GM19035 (cell line): Measurements from ENCODE around the gene COX19.
"Not testable (repeated sequence)": the region's sequence is repeated elsewhere in the genome, so short reads cannot be mapped to it uniquely, and the experiment has no call there.

ENCODE experiments used
- ATAC-seq: cut with Tn5 transposase; IDR thresholded peaks from one replicate; pipeline ENCODE4 v1.9.1; 2021; ENCODE audit not compliant: unreplicated experiment

The COX19 gene

GRCh38 chr7:1011297-1012003 lies 36.1 kb upstream of the COX19 start:
- no peak for ATAC-seq

DNA sequence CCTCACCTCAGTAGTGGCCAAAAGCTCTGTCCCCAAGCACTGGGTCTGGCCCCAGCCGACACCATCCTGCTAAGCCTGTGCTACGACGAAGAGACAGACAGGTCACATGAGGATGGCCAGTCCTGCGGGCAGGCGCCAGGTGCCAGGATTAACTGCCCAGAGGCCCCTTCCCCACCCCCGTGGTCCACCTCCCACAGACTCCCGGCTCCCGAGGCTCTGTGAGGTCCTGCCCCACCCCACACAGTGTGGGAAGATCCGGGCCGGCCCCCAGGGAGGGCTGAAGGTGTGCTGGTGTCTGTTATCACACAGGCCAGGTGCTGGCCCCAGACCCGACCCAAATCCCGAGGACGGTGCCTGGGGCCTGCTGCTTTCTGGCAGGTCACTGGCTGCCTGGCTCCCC lies 34.9 kb upstream of the COX19 start:
- ATAC-seq: no peak

- ATAC-seq: no peak
These were observed 34.4 kb upstream of the COX19 start for GRCh38 chr7:1009747-1010146.

- no peak for ATAC-seq
These were observed 33.5 kb upstream of the COX19 start for GRCh38 chr7:1008733-1009363.

DNA sequence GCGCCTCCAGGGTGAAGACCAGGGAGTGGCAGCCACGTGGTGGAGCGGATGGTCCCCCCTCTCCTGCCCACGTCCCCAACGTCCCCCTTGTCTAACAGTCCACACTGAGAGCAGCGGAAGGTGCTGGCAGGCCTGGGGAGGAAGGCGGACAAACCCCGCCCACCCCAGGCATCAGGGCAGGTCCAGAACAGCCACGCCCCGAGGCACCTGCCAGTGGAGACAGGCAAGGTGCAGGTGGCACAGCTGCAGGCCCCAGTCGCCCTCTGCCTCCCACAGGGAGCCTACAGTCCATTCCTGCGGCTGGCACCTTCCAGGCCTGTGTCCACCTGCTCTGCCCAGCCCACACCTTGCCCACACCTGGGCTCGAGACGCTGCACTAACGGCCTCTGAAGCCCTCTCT lies 32.6 kb upstream of the COX19 start:
- ATAC-seq: no peak

- no peak for ATAC-seq
These were observed 30.0 kb upstream of the COX19 start for GRCh38 chr7:1005303-1005702.

- no peak for ATAC-seq
These were observed 28.9 kb upstream of the COX19 start for GRCh38 chr7:1004018-1004852.

- ATAC-seq: not testable (repeated sequence)
These were observed 27.1 kb upstream of the COX19 start for GRCh38 chr7:1002445-1002844.

- ATAC-seq: not testable (repeated sequence)
These were observed 26.7 kb upstream of the COX19 start for GRCh38 chr7:1002026-1002425.

- not testable (repeated sequence) for ATAC-seq
These were observed 25.9 kb upstream of the COX19 start for GRCh38 chr7:1001069-1001770.

DNA sequence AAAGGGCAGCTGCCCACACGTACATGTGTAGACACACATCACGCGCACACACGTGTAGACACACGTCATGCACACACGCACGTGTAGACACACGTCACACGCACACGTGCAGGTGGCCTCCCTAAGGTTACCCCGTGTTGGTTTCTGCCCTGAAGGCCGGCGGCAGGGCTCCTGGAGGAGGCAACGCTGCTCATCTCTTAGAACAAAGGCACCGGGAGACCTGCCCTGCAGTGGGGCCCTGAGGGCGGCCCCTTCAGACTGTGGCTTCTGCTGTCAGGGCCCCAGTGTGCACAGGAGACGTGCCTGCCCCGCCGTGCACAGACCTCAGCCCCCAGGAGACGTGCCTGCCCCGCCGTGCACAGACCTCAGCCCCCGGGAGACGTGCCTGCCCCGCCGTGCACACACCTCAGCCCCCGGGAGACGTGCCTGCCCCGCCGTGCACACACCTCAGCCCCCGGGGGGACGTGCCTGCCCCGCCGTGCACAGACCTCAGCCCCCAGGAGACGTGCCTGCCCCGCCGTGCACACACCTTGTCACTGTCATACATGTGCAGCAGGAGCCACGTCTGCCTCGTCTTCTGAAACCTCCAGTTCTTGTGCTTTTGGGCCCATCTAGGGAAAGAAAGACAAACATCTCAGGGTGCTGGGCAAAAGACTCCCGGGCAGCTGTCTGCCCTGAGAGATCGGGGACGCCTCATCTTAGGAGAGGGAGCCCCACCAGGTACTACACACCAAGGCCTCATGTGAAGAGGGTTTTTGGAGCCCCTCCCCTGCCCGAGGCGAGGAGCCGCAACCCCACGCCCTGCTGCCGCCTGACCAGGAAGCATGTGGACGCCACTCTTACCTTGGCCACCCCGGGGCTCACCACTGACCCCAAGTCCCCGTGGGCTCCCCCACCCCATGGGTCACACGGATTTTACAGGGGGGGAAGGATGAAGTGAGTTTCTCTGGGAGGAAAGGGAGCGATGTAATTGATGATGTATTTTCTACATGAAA lies 24.9 kb upstream of the COX19 start:
- ATAC-seq: no peak

DNA sequence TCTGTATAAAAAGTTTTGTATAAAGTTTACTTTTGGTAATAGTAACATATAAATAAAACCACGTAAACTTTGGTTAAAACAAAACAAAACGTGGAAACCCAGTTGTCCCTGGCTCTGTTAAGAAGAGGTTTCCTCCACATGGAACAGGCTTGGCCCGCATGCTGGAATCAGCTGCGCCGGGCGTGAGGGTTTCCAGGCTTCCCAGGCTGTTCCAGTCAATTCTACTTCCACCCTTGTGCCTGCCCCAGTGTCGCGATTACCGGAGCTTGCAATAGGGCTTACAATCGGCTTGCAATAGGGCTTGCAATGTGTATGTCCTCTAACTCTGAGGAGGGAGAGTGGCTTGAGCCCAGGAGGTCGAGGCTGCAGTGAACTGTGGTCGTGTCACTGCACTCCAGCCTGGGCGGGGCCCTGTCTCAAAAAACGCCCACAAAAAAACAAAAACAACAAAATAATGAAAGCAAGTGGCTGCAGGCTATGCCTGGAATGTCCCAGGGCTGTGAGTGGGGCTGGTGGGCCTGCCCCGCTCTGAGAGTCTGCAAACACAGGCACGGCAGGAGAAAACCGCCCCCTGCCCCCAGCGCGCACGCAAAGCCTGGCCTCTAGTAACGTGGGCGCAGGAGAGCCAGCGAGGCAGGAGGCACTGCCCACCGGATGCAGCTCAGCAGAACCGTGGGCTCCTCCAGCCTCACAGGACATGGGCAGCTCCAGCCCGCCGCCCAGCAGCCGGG lies 24.0 kb upstream of the COX19 start:
- ATAC-seq: no peak

DNA sequence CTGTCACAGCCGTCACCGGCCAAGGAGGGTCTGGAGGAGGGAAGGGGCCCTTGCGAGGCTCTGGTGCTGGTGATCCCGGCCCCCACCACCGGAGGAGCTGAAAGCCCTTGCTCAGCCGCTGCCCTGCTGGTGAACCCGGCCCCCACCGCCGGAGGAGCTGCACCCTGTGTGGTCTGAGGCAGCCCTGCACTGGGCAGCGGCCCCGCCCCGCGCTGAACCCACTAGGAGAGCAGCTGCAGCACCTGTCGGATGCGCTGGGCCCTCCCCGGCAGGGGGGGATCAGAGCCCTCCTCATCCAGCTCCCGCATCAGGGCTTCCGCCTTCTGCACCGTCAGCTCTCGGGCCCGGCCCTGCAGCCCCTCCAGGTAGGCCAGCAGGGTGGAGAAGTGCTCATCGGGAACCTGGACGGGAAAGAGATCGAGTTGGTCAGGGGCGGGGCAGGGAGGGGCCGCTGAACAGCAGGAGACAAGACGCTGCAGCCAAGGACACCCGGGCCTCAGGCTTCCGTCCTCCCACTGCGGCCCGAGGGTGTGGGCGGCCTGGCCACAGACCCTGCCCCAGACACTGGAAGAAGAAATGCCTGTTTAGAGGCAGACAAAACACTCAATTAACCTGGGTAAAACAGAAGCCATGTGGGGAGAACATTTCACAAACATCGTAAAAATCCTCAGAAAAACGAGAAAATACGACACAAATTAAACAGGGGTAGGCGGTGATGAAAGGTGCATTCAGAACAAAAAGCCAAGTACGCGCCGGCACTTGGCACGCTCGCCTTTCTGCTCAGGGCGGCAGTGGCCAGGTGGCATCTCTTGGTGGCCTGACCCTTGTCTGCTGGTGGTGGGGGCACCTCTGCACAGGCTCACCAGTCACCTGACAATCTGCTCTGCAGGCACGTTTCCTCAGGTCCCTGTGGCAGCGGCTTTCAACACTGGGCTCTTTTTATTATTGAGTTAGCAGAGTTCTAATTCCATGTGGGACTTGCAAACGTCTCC lies 22.4 kb upstream of the COX19 start:
- ATAC-seq: no peak

DNA sequence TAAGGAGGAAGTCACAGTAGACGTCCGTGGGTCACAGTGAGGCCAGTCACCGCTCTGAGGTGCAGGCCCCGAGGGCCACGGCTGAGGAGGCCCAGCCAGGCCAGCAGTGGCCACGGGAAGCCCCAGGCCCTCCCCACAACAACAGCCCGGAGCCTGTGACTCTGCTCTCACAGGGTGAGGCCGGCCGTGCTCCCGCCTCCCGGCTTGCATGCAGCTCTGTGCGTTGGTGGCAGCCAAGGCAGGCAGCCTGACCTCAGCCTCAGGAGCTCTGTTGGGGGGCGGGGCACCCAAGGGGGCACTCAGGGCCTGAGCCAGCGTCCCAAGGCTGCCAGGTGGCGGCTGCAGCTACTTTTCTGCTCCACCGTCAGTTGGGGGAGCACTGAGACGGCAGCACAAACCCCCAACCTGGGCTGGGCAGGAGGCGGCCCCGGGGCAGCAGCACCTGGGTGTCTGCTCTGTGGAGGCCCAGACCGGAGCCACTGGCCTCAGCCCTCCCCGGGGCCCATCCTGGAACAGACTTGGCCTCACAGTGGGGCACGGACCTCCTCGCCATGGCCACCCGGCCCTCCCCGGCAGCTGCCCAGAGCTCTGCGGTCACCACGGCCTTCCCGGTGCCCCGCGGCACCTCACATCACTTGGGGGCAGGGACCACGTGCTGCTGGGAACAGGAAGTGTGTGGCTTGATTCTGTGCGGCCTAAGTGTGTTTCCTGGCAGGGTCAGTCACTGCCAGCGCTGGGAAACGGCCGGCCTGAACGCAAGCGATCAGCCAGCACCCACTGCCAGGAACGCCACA lies 20.9 kb upstream of the COX19 start:
- ATAC-seq: no peak

GRCh38 chr7:995571-995970 lies 20.2 kb upstream of the COX19 start:
- no peak for ATAC-seq

- ATAC-seq: no peak
These were observed 19.4 kb upstream of the COX19 start for GRCh38 chr7:994592-995308.
